ENCODE results near the gene OR5AU1. TPM values are rescaled to one million over a fixed set of nuclear protein-coding genes. Genes with fewer than 3 reads are reported as not detected.
A peak's percentile ranks its signal among the peaks of the same experiment; 100 is the strongest.

The OR5AU1 gene
- total RNA-seq: not detected

DNA sequence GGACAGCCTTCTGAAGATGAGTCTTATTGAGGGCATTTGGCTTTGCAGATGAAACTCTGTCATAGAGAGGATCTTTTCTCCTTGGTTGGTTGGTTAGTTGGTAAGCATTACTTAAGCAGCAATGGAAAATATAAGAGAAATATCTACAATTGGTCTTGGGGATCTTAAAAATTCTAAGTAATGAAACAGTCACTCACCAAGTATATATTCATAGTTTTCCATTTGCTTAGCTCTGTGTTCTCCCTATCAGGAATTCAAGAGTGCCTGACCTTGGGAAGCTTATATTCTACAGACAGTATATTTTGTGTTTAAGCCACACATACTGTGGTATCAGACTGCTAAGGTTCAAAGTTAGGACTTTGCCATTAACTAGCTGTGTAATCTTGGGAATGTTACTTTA lies at the start of gene OR5AU1:
OR5AU1 (minus strand) TSS at position 101 of the 400 bp plus-strand sequence. CDS start 191 bp downstream, outside the sequence.
- DNase-seq (ENCODE audit: low spot score) (no peak), ATAC-seq (no peak)

DNA sequence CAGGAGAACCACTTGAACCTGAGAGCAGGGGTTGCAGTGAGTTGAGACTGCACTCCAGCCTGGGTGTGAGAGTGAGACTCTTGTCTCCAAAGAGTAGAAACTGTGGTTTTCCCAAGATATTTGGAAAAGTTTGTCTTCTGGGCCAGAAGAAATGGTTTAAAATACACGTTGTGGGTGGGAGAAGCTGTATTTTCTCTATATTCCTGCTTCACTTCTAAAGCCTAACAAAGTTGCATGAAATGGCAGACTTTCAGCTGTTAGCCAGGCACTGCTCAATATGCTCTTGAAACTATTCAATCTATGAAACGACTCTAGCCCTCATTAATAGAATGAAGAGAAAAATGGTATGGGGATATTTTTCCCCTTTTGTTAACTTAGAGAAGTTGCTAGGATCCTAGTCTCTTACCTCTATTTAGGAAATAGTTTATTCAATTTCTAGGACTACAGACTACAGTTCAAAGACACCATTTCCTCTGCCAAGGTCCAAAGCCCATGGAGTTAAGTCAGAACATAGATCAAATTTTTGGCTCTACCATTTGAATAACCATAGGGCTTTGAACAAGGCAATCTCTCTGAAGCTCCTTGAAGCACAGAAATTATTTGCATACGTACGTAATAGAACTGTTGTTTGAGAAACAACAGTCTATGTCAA lies 49.3 kb upstream of the OR5AU1 start:
- no peak for DNase-seq (ENCODE audit: low spot score)
- ATAC-seq: peak; percentile 66

DNA sequence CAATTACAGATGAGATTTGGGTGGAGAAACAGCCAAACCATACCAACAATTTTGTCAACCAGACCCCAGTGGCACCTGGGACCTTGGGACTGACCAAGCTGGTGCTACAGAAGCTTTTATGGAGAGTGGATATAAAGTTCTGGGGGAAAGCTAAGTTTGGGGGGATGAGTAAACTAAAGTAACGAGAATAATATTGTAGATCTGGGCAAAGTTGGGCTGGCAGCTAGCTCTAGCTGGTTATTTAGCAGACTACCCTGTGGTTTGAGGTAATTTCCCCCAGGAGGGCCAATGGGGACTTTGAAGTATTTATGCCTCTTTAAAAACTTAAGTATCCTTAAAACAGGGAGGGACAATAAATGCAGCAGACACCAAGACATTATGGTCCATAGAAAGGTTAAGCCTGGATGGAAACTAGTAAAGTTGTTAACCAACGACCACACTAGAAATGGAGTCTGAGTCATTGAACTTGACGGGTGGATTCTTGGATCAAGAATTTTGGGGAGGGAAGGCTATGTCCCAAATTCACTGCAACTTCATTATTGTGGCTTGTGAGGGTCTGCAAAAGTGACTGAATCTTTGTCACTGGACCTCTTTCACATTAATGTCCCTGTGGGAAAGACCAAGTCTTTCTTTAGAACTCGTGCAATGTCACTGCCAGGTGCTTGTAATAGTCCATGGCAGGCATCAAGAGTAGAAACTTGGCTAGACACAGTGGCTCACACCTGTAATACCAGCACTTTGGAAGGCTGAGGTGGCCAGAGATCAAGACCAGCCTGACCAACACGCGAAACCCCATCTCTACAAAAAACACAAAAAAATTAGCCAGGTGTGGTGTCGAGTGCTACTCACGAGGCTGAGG lies 48.5 kb upstream of the OR5AU1 start:
- DNase-seq (ENCODE audit: low spot score) (no peak), ATAC-seq (peak; percentile 3)

DNA sequence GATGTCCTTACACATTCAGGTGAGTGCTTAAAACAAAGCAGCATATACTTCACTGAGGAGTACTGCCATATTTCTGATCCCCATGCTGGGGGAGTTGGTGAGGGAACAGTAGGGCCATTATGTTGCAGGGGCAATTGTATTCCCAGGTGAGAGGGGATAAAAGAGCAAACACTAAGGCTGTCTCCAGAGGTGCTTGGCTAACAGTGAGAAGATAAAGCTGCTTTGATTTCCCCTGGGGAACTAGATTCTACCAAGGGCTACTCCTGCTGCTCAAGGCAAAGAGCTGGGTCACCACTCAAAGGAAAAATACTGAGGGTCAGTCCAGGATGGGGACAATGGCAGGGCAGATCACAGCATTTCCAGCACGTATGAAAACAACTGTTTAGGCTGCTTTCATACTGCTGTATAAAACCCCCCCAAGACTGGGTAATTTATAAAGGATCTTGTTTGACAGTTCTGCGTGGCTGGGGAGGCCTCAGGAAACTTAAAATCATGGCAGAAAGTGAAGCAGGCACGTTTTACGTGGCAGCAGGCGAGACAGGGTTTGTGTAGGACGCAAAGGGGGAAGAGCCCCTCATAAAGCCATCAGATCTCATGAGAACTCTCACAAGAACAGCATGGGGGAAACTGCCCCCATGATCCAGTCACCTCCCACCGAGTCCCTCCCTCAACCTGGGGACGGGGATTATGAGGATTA lies 47.8 kb upstream of the OR5AU1 start:
- ATAC-seq: no peak
- no peak for DNase-seq (ENCODE audit: low spot score)

DNA sequence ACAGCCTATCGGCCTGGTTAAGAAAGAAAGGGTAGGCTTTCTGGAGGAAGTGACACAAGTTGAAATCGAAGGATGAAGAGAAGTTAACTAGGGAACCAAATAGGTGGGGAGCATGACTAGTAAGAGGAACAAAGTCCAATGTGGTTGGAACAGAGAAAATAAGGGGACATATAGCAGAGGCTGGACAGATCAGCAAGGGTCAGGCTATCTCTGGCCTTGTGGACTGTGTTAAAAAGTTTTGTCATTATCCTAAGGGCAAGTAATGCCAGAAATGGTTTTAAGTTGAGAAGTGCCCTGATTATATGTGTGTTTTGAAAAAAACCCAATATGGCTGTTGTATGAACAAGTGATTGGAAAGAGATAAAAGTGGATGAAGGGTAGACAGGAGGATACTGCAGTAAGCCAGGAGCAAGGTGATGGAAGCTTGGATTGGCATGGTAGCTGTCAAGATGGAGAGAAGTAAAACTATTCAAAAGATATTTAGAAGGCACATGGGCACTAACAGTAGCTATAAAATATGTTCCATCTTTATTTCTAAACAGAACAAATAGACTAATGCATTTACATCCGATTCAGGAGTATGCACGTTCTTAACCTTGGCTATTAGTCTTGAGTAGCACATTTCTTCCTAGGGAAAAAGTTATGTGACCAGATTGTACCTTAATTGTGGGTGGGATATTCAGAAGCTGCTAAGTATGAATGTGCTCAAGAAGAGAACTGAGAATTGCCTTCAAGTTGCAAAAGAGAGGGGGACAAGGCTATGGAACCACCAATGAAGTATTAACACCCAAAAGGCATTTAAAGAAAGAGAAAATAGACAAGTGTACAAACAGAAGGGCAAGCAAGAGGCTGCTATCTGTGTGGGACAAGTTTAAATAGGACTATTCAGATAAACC lies 46.8 kb upstream of the OR5AU1 start:
- no peak for ATAC-seq
- DNase-seq (ENCODE audit: low spot score): no peak

DNA sequence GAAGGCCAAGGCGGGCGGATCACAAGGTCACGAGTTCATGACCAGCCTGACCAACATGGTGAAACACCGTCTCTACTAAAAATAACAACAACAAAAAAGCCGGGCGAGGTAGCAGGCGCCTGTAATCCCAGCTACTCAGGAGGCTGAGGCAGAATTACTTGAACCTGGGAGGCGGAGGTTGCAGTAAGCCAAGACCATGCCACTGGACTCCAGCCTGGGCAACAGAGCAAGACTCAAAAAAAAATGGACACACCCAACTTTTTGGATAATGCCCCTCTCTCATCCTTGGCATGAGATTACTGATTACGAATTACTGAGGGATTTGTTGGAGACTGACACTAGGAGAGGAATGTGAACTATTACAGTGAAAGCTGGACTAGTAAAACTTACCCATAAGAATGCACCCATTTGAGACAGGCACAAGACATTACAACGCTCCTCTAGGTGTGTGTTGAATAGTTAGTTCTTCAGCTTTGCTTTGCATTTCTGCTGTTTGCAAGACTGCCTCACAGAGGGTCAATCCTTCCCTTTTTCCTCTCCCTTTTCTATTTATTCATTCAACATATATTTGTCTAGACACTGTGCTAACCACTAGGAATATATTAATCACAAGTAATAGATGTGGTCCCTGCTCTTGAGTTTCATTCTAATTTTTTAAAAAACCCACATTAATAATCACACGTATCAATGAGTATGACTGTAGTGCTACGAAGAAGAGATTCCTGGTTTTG lies 46.0 kb upstream of the OR5AU1 start:
- DNase-seq (ENCODE audit: low spot score): no peak
- no peak for ATAC-seq

DNA sequence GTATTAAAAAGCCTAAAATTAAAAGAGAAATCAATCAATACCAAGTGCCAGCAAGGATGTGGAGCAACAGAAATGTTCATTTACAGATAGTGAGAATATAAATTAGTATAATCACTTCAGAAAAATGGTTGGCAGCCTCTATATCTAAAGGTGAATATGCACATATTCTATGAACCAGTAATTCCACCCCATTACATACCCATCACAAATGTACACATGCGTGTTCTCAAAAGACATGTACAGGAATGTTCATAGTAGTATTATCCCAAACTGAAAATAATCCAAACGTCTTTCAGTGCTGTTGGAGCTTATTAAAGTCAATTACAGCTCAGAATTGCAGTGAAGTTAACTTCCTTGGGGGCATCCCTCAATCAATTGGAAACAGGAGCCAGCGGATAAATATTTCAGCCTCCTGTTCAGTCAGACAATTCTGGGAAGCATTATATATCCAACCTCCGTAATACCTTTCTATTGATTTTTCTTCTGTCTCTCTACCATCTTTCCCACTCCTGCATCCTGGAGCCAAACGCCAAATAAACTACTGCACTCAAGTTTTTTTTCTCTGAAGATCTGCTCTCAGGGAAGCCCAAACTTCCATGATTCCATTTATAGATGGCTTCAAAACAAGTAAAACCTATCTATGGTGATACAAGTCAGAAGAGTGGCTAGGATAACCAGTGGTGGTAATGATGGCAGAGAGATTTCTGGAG lies 45.0 kb upstream of the OR5AU1 start:
- ATAC-seq (no peak), DNase-seq (ENCODE audit: low spot score) (no peak)

DNA sequence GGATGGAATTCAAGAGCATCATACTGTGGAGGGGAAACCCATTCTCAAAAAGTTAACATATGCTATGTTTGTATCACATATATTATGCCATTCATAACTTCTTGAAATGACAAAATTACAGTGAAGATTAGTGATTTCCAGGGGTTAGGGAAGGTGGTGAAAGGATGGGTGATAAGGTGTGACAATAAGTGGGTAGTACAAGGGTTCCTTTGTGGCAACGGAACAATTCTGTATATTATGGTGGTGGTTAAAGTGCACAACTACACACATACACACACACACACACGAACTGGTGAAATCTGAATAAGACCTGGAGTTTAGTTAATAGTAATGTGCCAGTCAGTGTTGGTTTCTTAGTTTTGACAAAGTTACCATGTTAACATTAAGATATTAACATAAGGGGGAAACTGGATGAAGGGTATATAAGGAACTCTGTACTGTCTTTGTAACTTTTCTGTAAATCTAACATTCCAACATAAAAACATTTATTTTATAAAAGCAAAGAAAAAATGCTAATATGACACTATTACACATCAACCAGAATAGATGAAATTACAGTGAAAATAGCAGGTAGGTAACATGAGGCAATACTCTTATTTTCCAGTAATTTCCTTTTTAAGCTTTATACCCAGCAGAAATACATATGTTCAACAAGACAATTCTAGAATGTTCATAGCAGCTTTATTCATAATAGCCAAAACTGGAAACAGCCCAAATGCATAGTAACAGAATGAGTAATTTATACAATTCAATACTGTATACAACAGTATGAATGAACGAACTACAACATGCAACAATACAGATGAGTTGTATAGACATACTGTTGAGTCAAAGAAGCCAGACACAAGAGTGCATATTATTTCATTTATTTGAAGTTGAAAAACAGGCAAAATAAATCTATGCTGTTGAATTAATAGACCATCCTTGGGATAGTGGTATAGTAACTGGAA lies 44.0 kb upstream of the OR5AU1 start:
- no peak for ATAC-seq
- DNase-seq (ENCODE audit: low spot score): no peak

DNA sequence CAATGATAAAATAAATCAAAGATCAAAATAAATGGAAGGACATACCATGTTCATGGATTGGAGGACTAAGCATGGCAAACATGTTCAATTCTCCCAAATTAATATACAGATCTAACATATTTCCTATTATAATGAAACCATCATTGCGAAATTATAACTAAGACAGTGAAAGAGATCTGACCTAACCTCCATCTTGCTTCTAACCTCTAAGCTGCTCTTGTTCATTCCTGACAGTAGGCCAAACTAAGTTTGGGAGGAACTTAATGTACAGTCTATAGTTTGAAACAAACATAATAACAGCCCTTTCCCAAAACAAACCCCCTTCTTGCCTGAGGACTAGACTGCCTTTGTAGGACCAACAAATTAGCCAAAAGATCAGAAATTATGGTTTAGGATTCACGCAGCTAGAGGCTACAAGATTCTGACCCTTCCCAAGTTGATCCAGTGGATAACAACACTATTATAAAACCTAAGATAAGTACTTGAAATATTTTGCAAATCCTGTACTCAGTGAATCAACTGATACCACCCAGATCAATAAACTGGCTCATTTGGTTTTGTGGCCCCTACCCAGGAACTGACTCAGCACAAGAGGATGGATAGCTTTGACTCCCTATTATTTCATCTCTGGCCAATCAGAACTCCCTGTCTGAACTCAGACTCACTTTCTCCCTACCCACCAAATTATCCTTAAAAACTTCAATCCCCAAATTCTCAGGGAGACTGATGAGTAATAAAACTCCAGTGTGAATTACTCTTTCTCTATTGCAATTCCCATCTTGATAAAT lies 41.7 kb upstream of the OR5AU1 start:
- DNase-seq (ENCODE audit: low spot score) (no peak), ATAC-seq (no peak)

DNA sequence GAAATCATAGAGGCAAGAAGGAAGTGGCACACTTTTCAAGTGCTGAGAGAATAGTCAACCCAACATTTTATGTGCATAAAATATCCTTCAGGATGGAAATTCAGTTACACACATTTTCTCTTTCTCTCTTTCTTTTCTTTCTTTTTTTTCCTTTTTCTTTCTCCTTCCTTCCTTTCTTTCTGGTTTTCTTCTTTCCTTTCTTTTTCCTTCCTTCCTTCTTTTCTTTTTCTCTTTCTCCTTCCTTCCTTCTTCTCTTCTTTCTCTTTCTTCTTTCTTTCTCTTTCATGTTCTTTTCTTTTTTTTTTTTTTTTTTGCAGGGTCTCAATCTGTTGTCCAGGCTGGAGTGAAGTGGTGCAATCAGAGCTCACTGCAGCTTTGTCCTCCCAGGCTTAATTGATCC lies 38.7 kb upstream of the OR5AU1 start:
- DNase-seq (ENCODE audit: low spot score) (no peak), ATAC-seq (no peak)

DNA sequence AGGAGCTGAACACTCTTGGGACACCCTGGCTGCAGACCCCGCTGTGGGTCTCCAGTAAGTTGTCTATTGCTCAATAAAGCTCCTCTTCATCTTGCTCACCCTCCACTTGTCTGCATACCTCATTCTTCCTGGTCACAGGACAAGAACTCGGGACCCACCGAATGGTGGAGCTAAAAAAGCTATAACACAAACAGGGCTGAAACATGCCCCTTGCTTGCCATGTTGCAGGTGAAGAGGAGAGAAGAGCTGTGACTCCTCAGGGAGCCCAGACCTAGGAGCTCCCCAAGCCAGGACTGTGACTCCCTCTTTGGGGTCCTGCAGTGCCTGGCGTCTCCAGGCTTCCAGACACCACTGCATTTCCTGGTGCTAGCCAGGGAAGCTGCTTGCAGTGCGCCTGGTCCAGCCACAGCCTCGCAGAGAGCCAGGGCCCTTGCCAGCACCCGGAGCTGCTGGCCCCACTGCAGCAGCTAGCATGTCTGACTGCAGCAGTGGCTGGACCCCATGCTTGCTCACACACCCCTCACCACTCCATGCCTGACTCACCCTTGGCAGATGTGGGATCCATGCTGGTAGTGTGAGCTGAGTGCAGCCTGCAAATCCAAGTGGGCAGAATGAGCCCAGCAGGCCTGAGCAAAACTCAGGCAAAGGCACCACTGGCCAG lies 37.1 kb upstream of the OR5AU1 start:
- DNase-seq (ENCODE audit: low spot score): no peak
- no peak for ATAC-seq

DNA sequence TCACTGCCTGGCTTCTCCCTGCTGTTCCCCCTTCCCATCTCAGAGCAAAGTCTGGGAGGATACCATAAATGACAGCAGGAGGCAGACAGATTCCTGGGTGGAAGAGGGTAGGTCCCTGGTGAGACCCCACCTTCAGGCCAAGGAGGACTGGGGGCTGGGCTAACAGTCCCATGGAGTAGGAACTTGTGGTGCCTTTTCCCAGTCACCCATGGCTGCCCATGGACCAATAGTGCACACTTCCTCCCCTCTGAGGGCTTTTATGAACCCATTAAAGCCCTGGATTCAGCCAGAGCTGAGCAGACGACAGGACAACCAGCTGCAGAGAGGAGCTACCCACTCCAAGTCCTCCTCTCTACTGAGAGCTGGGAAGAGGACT lies 36.6 kb upstream of the OR5AU1 start:
- ATAC-seq: peak; percentile 12

DNA sequence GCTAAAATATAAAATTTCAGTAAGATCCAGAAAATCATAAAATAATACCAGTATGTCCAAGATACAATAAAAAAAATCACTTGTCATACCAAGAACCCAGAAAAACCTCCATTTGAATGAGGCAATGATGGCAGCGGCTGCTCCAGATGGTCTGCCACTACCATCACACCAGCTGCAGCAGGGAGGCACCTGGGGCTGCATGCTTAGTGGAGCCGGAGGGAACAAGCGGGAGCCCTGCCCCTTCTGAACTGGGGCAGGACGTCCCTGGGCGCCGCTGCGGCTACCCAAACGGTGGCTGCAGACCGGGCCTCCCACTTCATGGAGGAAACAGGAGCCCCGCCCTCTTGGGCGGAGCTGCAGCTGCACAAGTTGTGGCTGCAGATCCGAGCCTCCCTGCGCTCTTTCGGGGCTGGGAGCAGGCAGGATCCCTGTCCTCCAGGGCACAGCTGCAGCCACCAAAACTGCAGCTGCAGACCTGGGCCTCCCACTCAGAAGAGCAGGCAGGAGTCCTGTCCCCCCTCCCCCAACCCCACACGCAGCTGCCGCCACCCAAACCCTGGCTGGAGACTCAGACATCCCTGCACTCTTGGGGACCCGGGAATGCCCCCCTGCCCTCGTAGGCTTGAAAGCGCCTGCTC lies 36.1 kb upstream of the OR5AU1 start:
- ATAC-seq: peak; percentile 94
- DNase-seq (ENCODE audit: low spot score): peak; percentile 58

More for the DNA sequence above, 36.6 kb upstream of the OR5AU1 start:
- no peak for DNase-seq (ENCODE audit: low spot score)

DNA sequence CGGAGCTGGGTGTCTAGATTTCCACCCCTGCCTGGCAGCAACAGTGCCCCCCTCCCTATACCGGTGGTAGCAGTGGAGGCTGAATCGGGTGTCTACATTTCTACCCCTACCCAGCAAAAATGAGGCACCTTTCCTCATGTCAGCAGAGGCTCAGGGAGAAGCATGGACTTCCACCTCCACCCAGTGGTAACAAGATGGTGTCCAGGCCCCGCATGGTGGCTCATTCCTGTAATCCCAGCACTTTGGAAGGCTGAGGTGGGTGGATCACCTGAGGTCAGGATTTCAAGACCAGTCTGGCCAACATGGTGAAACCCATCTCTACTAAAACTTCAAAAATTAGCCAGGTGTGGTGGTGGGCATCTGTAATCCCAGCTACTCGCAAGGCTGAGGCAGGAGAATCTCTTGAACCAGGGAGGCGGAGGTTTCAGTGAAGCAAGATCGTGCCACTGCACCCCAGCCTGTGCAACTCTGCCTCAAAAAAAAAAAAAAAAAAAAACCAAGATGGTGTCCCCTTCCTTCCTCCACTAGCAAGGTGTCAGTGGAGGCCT lies 35.5 kb upstream of the OR5AU1 start:
- DNase-seq (ENCODE audit: low spot score) (no peak), ATAC-seq (no peak)

DNA sequence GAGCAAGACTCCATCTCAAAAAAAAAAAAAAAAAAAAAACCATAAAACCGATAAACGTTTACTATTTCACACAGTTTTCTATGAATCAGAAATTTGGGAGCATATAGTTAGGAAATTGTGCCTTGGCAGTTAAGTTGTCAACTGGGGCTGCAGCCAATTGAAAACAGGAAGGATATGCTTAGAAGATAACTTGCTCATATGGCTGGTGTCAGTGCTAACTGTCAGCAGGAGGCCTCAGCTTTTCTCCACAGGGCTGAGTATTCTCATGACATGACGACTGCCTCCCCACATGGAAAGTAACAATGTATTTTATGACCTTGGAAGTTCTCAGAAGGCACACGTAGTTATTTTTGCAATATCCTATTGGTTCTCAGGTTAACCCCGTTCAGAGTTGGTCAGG lies 29.6 kb upstream of the OR5AU1 start:
- ATAC-seq (peak; percentile 44), DNase-seq (ENCODE audit: low spot score) (no peak)

DNA sequence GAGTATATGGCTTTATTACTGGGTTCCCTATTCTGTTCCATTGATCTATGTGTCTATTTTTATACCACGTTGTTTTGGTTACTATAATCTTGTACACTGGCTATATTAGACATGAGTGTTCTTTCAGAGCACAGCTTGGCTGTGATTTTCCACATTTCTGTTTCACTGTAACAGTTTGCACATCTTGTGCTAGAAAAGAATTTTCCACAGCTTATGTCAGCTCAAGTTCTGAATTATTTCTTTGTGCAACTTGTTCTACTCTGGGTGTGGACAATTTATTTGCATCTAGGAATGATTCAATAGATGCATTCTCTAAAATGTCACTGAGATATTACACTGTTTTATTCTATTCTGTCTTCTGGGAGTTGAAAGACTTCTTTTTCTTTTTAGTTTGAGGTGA lies 28.4 kb upstream of the OR5AU1 start:
- no peak for ATAC-seq
- DNase-seq (ENCODE audit: low spot score): no peak

Data from left lobe of liver (tissue), 2 donors.